ENCODE measurements around the gene MT1F. TPM values are rescaled to one million over a fixed set of nuclear protein-coding genes. Genes with fewer than 3 reads are reported as not detected.

The MT1F gene
- total and polyA plus RNA-seq, 9 of the 15 experiments (the other 6 are each of a cell fraction or from before 2014, with no cell fraction given): 0.18 to 0.68 (median 0.29) TPM; not detected in 5

- TF ChIP-seq RERE (CRISPR knock-in tag; IDR thresholded peaks at IDR 0.05; ENCODE audit: borderline replicate concordance) (no peak), GATAD2B (IDR thresholded peaks at IDR 0.05; ENCODE audit: borderline replicate concordance) (peak; percentile 65), NCOA2 (IDR thresholded peaks at IDR 0.05; ENCODE audit: partially characterized antibody in 2 of 2) (no peak), PHF20 (IDR thresholded peaks at IDR 0.05; ENCODE audit: partially characterized antibody) (peak; percentile 39), ZNF644 (tag; IDR thresholded peaks at IDR 0.05; ENCODE audit: low read depth) (no peak), FOXK1 (CRISPR knock-in tag; IDR thresholded peaks at IDR 0.05; ENCODE audit: borderline replicate concordance) (no peak), ZNF655 (CRISPR knock-in tag; IDR thresholded peaks at IDR 0.05) (no peak), EHMT2 (IDR thresholded peaks at IDR 0.05) (no peak), AFF4 (CRISPR knock-in tag; IDR thresholded peaks at IDR 0.05) (peak; percentile 51; the same call in 1 of the 2 replicates), SMARCB1 (IDR thresholded peaks at IDR 0.05; ENCODE audit: insufficient read length, low read depth) (no peak), EP300 (IDR thresholded peaks at IDR 0.05; ENCODE audit: low read length) (0 out of 2 replicates have a peak, but pooled peaks have one; percentile 24), HDAC3 (IDR thresholded peaks at IDR 0.05; ENCODE audit: borderline replicate concordance, partially characterized antibody) (no peak), ZNF830 (CRISPR knock-in tag; IDR thresholded peaks at IDR 0.05) (no peak), HNRNPUL1 (IDR thresholded peaks at IDR 0.05; ENCODE audit: low read length) (no peak), ZBTB9 (CRISPR knock-in tag; IDR thresholded peaks at IDR 0.05) (peak; percentile 59; the same call in 1 of the 2 replicates)
Measured at GRCh38 chr16:56608043-56608875, 49.5 kb upstream of the MT1F start, which contains the start of gene MT2A (continued).
